Stomach (tissue), 4 donors: ENCODE measurements around the gene ESYT3.

Experiments
- EP300 ChIP-seq: sonication (generic); formaldehyde crosslinking; IDR thresholded peaks from one replicate; pipeline ENCODE4 v1.6.1; 2017; ENCODE audit warnings: antibody characterized with exemption
- POLR2A ChIP-seq, 4 donors: fragments of 450-650 bp; IDR thresholded peaks; one replicate each; pipeline ENCODE4 v1.6.1; 2016; ENCODE audit warnings: antibody characterized with exemption in 4 of 4, control low read depth in 2 of 4, mild to moderate bottlenecking in 1 of 4, moderate library complexity in 1 of 4
- POLR2AphosphoS5 ChIP-seq, 3 donors: sonication (generic); formaldehyde crosslinking; IDR thresholded peaks; one replicate each; pipeline ENCODE4 v1.6.1; 2016; ENCODE audit warnings: antibody characterized with exemption in 3 of 3
- TF ChIP-seq, protein P1 (sequence below), 7 experiments: fragments of 450-650 bp in 4 of 7; fragments of 200-600 bp in 3 of 7; sonication (generic) in 3 of 7; IDR thresholded peaks; one replicate each; pipeline ENCODE4 v1.5.1; 2016 to 2019; ENCODE audit warnings: antibody characterized with exemption in 7 of 7, control low read depth in 2 of 7, mild to moderate bottlenecking in 1 of 7

DNA sequence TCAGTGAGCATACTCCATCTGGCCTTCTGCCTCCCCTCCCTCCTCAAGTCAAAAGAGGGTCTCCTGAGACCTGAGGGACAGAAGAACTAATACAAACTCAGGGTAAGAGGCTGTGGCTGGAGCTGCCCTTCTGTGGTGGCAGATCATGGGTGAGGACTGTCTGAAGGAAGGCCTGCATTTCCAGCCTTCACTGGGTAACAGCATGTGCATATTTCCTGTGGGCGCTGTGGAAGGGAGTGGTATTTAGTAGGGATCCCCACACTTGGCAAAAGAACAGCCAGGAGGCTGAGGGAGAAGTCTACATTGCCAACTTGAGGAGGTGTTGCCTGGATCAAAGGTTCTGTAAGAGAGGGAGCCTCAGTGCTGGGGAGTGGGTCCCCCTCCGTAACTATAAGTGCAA is 10.1 kb upstream of the ESYT3 start:
- TF ChIP-seq EP300 (no peak), POLR2A (IDR thresholded peaks at IDR 0.05) (no peak), POLR2AphosphoS5 (IDR thresholded peaks at IDR 0.05) (no peak)
- TF ChIP-seq, protein P1, sequence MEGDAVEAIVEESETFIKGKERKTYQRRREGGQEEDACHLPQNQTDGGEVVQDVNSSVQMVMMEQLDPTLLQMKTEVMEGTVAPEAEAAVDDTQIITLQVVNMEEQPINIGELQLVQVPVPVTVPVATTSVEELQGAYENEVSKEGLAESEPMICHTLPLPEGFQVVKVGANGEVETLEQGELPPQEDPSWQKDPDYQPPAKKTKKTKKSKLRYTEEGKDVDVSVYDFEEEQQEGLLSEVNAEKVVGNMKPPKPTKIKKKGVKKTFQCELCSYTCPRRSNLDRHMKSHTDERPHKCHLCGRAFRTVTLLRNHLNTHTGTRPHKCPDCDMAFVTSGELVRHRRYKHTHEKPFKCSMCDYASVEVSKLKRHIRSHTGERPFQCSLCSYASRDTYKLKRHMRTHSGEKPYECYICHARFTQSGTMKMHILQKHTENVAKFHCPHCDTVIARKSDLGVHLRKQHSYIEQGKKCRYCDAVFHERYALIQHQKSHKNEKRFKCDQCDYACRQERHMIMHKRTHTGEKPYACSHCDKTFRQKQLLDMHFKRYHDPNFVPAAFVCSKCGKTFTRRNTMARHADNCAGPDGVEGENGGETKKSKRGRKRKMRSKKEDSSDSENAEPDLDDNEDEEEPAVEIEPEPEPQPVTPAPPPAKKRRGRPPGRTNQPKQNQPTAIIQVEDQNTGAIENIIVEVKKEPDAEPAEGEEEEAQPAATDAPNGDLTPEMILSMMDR (IDR thresholded peaks at IDR 0.05): no peak
